Peyer's patch (tissue), 4 donors: ENCODE measurements around the gene NR1H4.

Source experiments
- POLR2A ChIP-seq, 2 donors: fragments of 450-650 bp; IDR thresholded peaks; one replicate each; pipeline ENCODE4 v1.5.1; 2017; ENCODE audit warnings: antibody characterized with exemption in 2 of 2, mild to moderate bottlenecking in 2 of 2, moderate library complexity in 2 of 2
- TF ChIP-seq, protein P1 (sequence below), 6 experiments: fragments of 450-650 bp in 4 of 6; fragments of 200-600 bp in 2 of 6; sonication (generic) in 1 of 6; IDR thresholded peaks; one replicate each; pipeline ENCODE4 v1.5.1; 2017 to 2019; ENCODE audit warnings: antibody characterized with exemption in 6 of 6, mild to moderate bottlenecking in 3 of 6, moderate library complexity in 1 of 6

DNA sequence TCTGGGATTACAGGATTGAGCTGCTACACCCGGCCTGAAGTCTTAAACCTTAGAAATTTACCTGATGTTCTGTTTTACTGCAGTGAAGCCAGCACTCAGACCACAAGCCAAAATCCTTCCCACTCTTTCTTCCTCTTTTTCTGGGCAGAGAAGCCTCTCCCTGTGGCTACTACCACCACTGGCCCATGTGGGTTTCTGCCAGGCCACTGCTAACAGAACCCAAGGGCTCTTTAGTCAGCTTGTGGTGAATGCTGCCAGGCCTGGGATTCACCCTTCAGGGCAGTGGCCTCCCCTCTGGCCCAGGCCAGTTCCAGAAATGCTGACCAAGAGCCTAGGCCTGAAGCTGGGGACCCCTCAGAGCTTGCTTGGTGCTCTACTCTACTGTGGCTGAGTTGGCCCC, 135.1 kb downstream of the NR1H4 start:
- TF ChIP-seq, protein P1, sequence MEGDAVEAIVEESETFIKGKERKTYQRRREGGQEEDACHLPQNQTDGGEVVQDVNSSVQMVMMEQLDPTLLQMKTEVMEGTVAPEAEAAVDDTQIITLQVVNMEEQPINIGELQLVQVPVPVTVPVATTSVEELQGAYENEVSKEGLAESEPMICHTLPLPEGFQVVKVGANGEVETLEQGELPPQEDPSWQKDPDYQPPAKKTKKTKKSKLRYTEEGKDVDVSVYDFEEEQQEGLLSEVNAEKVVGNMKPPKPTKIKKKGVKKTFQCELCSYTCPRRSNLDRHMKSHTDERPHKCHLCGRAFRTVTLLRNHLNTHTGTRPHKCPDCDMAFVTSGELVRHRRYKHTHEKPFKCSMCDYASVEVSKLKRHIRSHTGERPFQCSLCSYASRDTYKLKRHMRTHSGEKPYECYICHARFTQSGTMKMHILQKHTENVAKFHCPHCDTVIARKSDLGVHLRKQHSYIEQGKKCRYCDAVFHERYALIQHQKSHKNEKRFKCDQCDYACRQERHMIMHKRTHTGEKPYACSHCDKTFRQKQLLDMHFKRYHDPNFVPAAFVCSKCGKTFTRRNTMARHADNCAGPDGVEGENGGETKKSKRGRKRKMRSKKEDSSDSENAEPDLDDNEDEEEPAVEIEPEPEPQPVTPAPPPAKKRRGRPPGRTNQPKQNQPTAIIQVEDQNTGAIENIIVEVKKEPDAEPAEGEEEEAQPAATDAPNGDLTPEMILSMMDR (IDR thresholded peaks at IDR 0.05): no peak
- TF ChIP-seq POLR2A (IDR thresholded peaks at IDR 0.05): no peak
